ENCODE results near the gene CSGALNACT2. TPM values are rescaled to one million over a fixed set of nuclear protein-coding genes. Genes with fewer than 3 reads are reported as not detected.

Gene CSGALNACT2
- polyA plus RNA-seq, 1 experiment = 14.1 TPM

GRCh38 chr10:43208147-43209073 lies 70.2 kb downstream of the CSGALNACT2 start:
- H3K27me3 ChIP-seq (ENCODE audit: control insufficient read depth, insufficient read depth, low read length) = peaks cover 3% of the 10 kb centered on the region
- TF ChIP-seq CTCF (IDR thresholded peaks at IDR 0.05; ENCODE audit: insufficient read depth, low read depth, low read length) = no peak
- CTCF ChIA-PET = no interaction called here
- POLR2A ChIA-PET = no interaction called here
- no peak overlapping the region for H3K4me3 ChIP-seq (ENCODE audit: low read depth, low read length)
- H3K36me3 ChIP-seq (ENCODE audit: control insufficient read depth, insufficient read depth, low read length) = no peaks in the 10 kb centered on the region
- DNase-seq (ENCODE audit: low read depth) = no peak

DNA sequence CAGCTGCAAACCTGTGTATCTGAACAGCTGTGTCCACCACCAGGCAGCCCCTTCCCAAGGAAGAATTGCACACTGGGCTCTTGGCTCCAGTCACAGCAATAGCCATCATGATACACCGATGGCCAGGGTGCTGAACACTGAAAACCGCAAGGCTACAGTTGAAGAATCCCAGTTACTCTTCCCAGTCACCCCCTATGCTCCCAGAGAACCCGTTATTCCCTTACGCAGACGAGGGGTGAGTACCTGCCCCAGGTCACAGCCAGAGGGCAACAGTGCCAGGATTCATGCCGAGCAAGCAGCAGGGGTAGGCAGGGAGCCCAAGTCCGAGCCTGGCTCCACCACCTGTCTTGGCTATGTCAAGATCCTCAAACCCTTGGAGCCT lies 70.8 kb downstream of the CSGALNACT2 start:
- DNase-seq (ENCODE audit: low read depth) = no peak
- H3K4me3 ChIP-seq (ENCODE audit: low read depth, low read length) = no peak overlapping the region
- H3K27me3 ChIP-seq (ENCODE audit: control insufficient read depth, insufficient read depth, low read length) = peaks cover 3% of the 10 kb centered on the region
- no peaks in the 10 kb centered on the region for H3K36me3 ChIP-seq (ENCODE audit: control insufficient read depth, insufficient read depth, low read length)
- POLR2A ChIA-PET = no interaction called here
- no peak for TF ChIP-seq CTCF (IDR thresholded peaks at IDR 0.05; ENCODE audit: insufficient read depth, low read depth, low read length)
- CTCF ChIA-PET = interaction anchor here (0.8 kb wide), 1 partner anchor 104 kb away, joined by 3 read pairs; no protein-coding TSS in a partner anchor

DNA sequence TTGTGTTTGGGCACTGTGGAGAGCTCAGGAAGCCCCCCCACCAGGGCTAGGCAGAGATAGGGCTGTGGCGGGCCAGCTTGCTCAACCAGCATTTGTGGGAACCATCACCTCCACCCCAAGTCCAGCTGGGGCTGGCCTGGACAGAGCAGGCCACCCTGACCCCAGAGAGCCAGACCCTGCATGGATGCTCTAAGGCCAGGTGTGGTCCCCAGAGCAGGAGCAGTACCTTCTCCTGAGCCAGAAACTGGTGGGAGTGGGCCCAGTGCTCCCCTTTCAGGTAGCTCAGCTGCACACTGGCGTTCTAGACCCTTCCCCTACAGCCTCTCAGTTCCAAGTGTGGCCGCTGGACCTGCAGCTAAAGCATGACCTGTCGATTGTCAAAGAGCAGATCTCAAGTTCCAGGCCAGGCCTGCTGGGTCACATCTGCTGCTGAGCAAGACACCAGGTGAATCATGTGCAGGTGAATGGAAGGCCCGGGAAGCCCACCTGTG lies 71.5 kb downstream of the CSGALNACT2 start:
- peaks cover 3% of the 10 kb centered on the region for H3K27me3 ChIP-seq (ENCODE audit: control insufficient read depth, insufficient read depth, low read length)
- H3K36me3 ChIP-seq (ENCODE audit: control insufficient read depth, insufficient read depth, low read length) = no peaks in the 10 kb centered on the region
- no peak overlapping the region for H3K4me3 ChIP-seq (ENCODE audit: low read depth, low read length)
- POLR2A ChIA-PET = no interaction called here
- TF ChIP-seq CTCF (IDR thresholded peaks at IDR 0.05; ENCODE audit: insufficient read depth, low read depth, low read length) = no peak
- DNase-seq (ENCODE audit: low read depth) = no peak
- CTCF ChIA-PET = interaction anchor here (0.8 to 1.4 kb wide), 2 partner anchors 12 to 105 kb away, joined by 3 read pairs; no protein-coding TSS in a partner anchor

DNA sequence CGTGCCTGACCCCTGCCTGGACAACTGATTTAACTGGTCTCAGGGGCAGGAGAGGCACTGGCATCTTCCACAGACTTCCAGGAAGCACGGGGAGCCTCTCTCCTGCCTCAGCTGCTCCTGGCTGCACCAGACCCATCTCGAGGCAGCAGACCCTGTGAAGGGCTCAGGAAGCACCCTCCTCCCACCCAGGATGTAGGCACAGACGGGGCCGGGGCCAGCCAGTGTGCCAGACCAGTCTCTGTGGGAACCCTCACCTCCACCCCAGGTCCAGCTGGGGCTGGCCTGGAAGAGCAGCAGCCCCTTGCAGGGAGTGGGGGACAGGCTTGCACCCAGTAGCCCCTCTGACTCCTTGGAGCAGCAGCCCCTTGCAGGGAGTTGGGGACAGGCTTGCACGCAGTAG lies 72.3 kb downstream of the CSGALNACT2 start:
- DNase-seq (ENCODE audit: low read depth) = no peak
- Histone ChIP-seq H3K4me3 (ENCODE audit: low read depth, low read length) (no peak overlapping the region), H3K36me3 (ENCODE audit: control insufficient read depth, insufficient read depth, low read length) (no peaks in the 10 kb centered on the region), H3K27me3 (ENCODE audit: control insufficient read depth, insufficient read depth, low read length) (peaks cover 3% of the 10 kb centered on the region)
- TF ChIP-seq CTCF (IDR thresholded peaks at IDR 0.05; ENCODE audit: insufficient read depth, low read depth, low read length) = no peak
- POLR2A ChIA-PET = no interaction called here
- CTCF ChIA-PET = interaction anchor here (0.9 to 1.4 kb wide), 3 partner anchors 9 to 45 kb away, joined by 3 to 6 read pairs (median 3); no protein-coding TSS in a partner anchor

- TF ChIP-seq CTCF (IDR thresholded peaks at IDR 0.05; ENCODE audit: insufficient read depth, low read depth, low read length) = no peak
- ChIA-PET POLR2A (no interaction called here), CTCF (interaction anchor here (0.9 to 1.4 kb wide), 2 partner anchors 9 to 45 kb away, joined by 3 to 6 read pairs; no protein-coding TSS in a partner anchor)
- no peak for DNase-seq (ENCODE audit: low read depth)
- H3K4me3 ChIP-seq (ENCODE audit: low read depth, low read length) = no peak overlapping the region
- peaks cover 3% of the 10 kb centered on the region for H3K27me3 ChIP-seq (ENCODE audit: control insufficient read depth, insufficient read depth, low read length)
- no peaks in the 10 kb centered on the region for H3K36me3 ChIP-seq (ENCODE audit: control insufficient read depth, insufficient read depth, low read length)
Measured at GRCh38 chr10:43211030-43211429, 72.8 kb downstream of the CSGALNACT2 start.
